ENCODE measurements around the gene WDFY4. TPM values are rescaled to one million over a fixed set of nuclear protein-coding genes. Genes with fewer than 3 reads are reported as not detected.

The WDFY4 gene
- total and polyA plus RNA-seq, 9 of the 15 experiments (the other 6 are each of a cell fraction or from before 2014, with no cell fraction given) = 0.01 to 0.02 (median 0.01) TPM; not detected in 6

DNA sequence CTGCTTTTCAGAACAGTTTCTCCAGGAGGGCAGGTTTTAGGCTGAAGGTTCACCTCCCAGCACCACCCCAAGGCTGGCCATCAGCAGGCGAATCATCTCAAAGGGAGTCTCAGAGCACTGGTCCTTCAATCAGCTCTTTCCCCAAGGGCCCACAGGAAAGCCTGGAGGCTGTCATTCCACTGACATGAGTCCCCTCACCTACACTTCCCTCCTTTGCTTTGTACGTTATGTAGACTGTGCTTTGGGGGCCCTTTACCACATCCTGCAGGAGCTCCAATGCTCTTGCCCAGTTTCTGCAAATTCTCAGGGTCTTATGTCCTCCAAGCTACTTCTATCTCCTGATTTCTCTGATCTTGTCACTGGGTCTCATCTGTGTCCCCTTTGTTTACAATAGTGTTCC, 15.4 kb downstream of the WDFY4 start:
- Histone ChIP-seq H3K9me1 (ENCODE audit: control insufficient read depth, insufficient read depth, low read length) (no peaks in the 10 kb centered on the region), H3K4me1 (replicated peaks in 1 of 2; ENCODE audit: control insufficient read depth in 2 of 2, insufficient read depth in 2 of 2, low read length in 2 of 2) (peaks cover 0 to 3% of the 10 kb centered on the region in 2 experiments; a peak in 2 of 5 replicates), H3K27ac (ENCODE audit: extremely low read depth, low read depth, low read length) (no peak overlapping the region), H3K9ac (ENCODE audit: insufficient read depth in 1 of 2, low read depth in 2 of 2, low read length in 2 of 2) (no peak overlapping the region), H4K20me1 (replicated peaks; ENCODE audit: control insufficient read depth, insufficient read depth, low read length) (0 out of 2 replicates have a peak, but pooled peaks cover 11% of the 10 kb centered on the region), H3K9me3 (replicated peaks; ENCODE audit: control insufficient read depth, insufficient read depth, low read depth, low read length) (no peaks in the 10 kb centered on the region), H2AFZ (ENCODE audit: low read depth, low read length) (no peak overlapping the region), H3K4me3 (no peak overlapping the region), H3K4me2 (ENCODE audit: insufficient read depth, low read length) (no peak overlapping the region), H3K79me2 (ENCODE audit: control insufficient read depth, insufficient read depth, low read length) (no peaks in the 10 kb centered on the region), H3K27me3 (ENCODE audit: control insufficient read depth in 2 of 2, insufficient read depth in 2 of 2, low read length in 2 of 2) (peaks cover 7 to 39% of the 10 kb centered on the region in 2 experiments; a peak in 2 of 5 replicates), H3K36me3 (ENCODE audit: control insufficient read depth, insufficient read depth, low read length) (no peaks in the 10 kb centered on the region)
- TF ChIP-seq POLR3A (IDR thresholded peaks at IDR 0.05; ENCODE audit: borderline replicate concordance, extremely low read depth, insufficient read depth, insufficient read length) (no peak), MYC (IDR thresholded peaks at IDR 0.05; ENCODE audit: low read depth, low read length) (no peak), MYC (CRISPR knock-in tag; IDR thresholded peaks at IDR 0.05; ENCODE audit: borderline replicate concordance, low read depth) (no peak), ZNF134 (CRISPR knock-in tag; conservative IDR thresholded peaks at IDR 0.05) (no peak)
- in situ Hi-C loops (cut with MboI) (no loop called here), intact Hi-C loops (cut with micrococcal nuclease) (no loop called here)
- BruUV-seq (replicated peaks) = no TSS peak
- DNase-seq (ENCODE audit: extremely low read depth in 1 of 4, low spot score in 3 of 4) (no peak), FAIRE-seq (no peak), ATAC-seq (no peak)
- POLR2A ChIA-PET = no interaction called here
- CTCF ChIA-PET (ENCODE audit: low intra/inter-chr PET ratio) = no interaction called here
- 3% methylated on average over 2 of the region's 2 CpGs for WGBS (ENCODE audit: insufficient coverage, low coverage, missing lambda C conversion rate)

GRCh38 chr10:48700493-48700892, 15.8 kb downstream of the WDFY4 start:
- no peak for DNase-seq (ENCODE audit: extremely low read depth in 1 of 4, low spot score in 3 of 4)
- Histone ChIP-seq H3K9ac (ENCODE audit: insufficient read depth in 1 of 2, low read depth in 2 of 2, low read length in 2 of 2) (no peak overlapping the region), H2AFZ (ENCODE audit: low read depth, low read length) (no peak overlapping the region), H3K4me1 (replicated peaks in 1 of 2; ENCODE audit: control insufficient read depth in 2 of 2, insufficient read depth in 2 of 2, low read length in 2 of 2) (peaks cover 0 to 3% of the 10 kb centered on the region in 2 experiments; a peak in 2 of 5 replicates), H3K9me1 (ENCODE audit: control insufficient read depth, insufficient read depth, low read length) (no peaks in the 10 kb centered on the region), H3K36me3 (ENCODE audit: control insufficient read depth, insufficient read depth, low read length) (no peaks in the 10 kb centered on the region), H3K79me2 (ENCODE audit: control insufficient read depth, insufficient read depth, low read length) (no peaks in the 10 kb centered on the region), H3K4me2 (ENCODE audit: insufficient read depth, low read length) (no peak overlapping the region), H3K9me3 (replicated peaks; ENCODE audit: control insufficient read depth, insufficient read depth, low read depth, low read length) (no peaks in the 10 kb centered on the region), H3K4me3 (no peak overlapping the region), H3K27me3 (ENCODE audit: control insufficient read depth in 2 of 2, insufficient read depth in 2 of 2, low read length in 2 of 2) (peaks cover 7 to 39% of the 10 kb centered on the region in 2 experiments; a peak in 2 of 5 replicates), H3K27ac (ENCODE audit: extremely low read depth, low read depth, low read length) (no peak overlapping the region), H4K20me1 (replicated peaks; ENCODE audit: control insufficient read depth, insufficient read depth, low read length) (0 out of 2 replicates have a peak, but pooled peaks cover 9% of the 10 kb centered on the region)
- ChIA-PET POLR2A (no interaction called here), CTCF (ENCODE audit: low intra/inter-chr PET ratio) (no interaction called here)
- intact Hi-C loops (cut with micrococcal nuclease) = no loop called here
- WGBS (ENCODE audit: insufficient coverage, low coverage, missing lambda C conversion rate) = 1% methylated on average over 9 of the region's 9 CpGs
- BruUV-seq (replicated peaks) = no TSS peak
- ATAC-seq = no peak
- in situ Hi-C loops (cut with MboI) = no loop called here
- no peak for FAIRE-seq
- TF ChIP-seq ARHGAP35 (IDR thresholded peaks at IDR 0.05; ENCODE audit: partially characterized antibody) (no peak), RAD51 (IDR thresholded peaks at IDR 0.05; ENCODE audit: borderline replicate concordance, low read depth) (no peak), DACH1 (IDR thresholded peaks at IDR 0.05; ENCODE audit: partially characterized antibody) (no peak), CREB5 (CRISPR knock-in tag; IDR thresholded peaks at IDR 0.05) (no peak), VEZF1 (CRISPR knock-in tag; IDR thresholded peaks at IDR 0.05) (no peak), CAMTA2 (CRISPR knock-in tag; conservative IDR thresholded peaks at IDR 0.05) (no peak), GABPB1 (CRISPR knock-in tag; IDR thresholded peaks at IDR 0.05) (no peak), U2AF2 (optimal IDR thresholded peaks at IDR 0.05; ENCODE audit: low read depth, low read length) (no peak), HBP1 (CRISPR knock-in tag; IDR thresholded peaks at IDR 0.05) (no peak)
